GM18907 (cell line): ENCODE results near the gene LOX.

Experiments
- ATAC-seq: cut with Tn5 transposase; IDR thresholded peaks from one replicate; pipeline ENCODE4 v1.9.1; 2021; ENCODE audit warnings: mild to moderate bottlenecking, moderate library complexity; ENCODE audit not compliant: unreplicated experiment

The LOX gene

GRCh38 chr5:122078116-122079110 lies at the start of gene LOX:
Gene LOX (minus strand): TSS chr5:122078259. CDS start chr5:122077985, 274 bp downstream.
- no peak for ATAC-seq

- ATAC-seq: no peak
These were observed 48.8 kb upstream of the LOX start for GRCh38 chr5:122126756-122127321.

- no peak for ATAC-seq
These were observed 48.2 kb upstream of the LOX start for GRCh38 chr5:122126177-122126755.

GRCh38 chr5:122124766-122125165 lies 46.7 kb upstream of the LOX start:
- no peak for ATAC-seq

GRCh38 chr5:122121479-122122465 lies 43.7 kb upstream of the LOX start:
- no peak for ATAC-seq

- ATAC-seq: no peak
These were observed 42.9 kb upstream of the LOX start for GRCh38 chr5:122120957-122121356.

- ATAC-seq: no peak
These were observed 42.4 kb upstream of the LOX start for GRCh38 chr5:122120493-122120892.

GRCh38 chr5:122119205-122119604 lies 41.1 kb upstream of the LOX start:
- ATAC-seq: no peak

- ATAC-seq: no peak
These were observed 40.4 kb upstream of the LOX start for GRCh38 chr5:122118356-122118948.

GRCh38 chr5:122114501-122114900 lies 36.4 kb upstream of the LOX start:
- no peak for ATAC-seq

GRCh38 chr5:122112733-122113558 lies 34.9 kb upstream of the LOX start:
- no peak for ATAC-seq

- ATAC-seq: no peak
These were observed 34.0 kb upstream of the LOX start for GRCh38 chr5:122112063-122112462.

- ATAC-seq: no peak
These were observed 33.4 kb upstream of the LOX start for GRCh38 chr5:122111460-122111859.

- ATAC-seq: no peak
These were observed 32.9 kb upstream of the LOX start for GRCh38 chr5:122110987-122111386.

GRCh38 chr5:122107016-122107415 lies 29.0 kb upstream of the LOX start:
- no peak for ATAC-seq

- ATAC-seq: no peak
These were observed 27.9 kb upstream of the LOX start for GRCh38 chr5:122105909-122106308.

- no peak for ATAC-seq
These were observed 24.8 kb upstream of the LOX start for GRCh38 chr5:122102825-122103224.

GRCh38 chr5:122101636-122102285 lies 23.7 kb upstream of the LOX start:
- peak; percentile 84 for ATAC-seq
